Endothelial cell of umbilical vein (primary cell): ENCODE results near the gene DUSP3. TPM values are rescaled to one million over a fixed set of nuclear protein-coding genes. Genes with fewer than 3 reads are reported as not detected.

ENCODE experiments used
- BruUV-seq: library from RNA; stranded (reverse); fragments of 400-500 nt; replicated peaks from 2 replicates; lab custom pipeline; 2021; lab: Mats Ljungman, UMichigan
- CTCF ChIA-PET: fragments of 300-600, 350-600 bp; sonication (Branson Sonifier 250); formaldehyde crosslinking; loops from one replicate; lab custom pipeline; 2021; ENCODE audit warnings: antibody characterized with exemption, inconsistent platforms; lab: Charles Lee
- POLR2A ChIA-PET: fragments of 300-600, 350-600 bp; sonication (Branson Sonifier 250); formaldehyde crosslinking; loops from one replicate; lab custom pipeline; 2021; ENCODE audit warnings: antibody characterized with exemption, inconsistent platforms; lab: Charles Lee
- DNase-seq: peaks from one replicate; pipeline ENCODE4 v3.0.0-alpha.2; 2011; ENCODE audit warnings: low read depth, low spot score
- FAIRE-seq: peaks from 2 replicates; lab custom pipeline; 2011; peaks lifted over from hg19 to GRCh38; lab: Jason Lieb, UNC
- H2AFZ ChIP-seq: 2 replicates; pipeline ENCODE4 v1.6.0; 2012; ENCODE audit warnings: low read depth, low read length, control low read depth, inconsistent platforms
- H3K27ac ChIP-seq: 2 replicates; pipeline ENCODE4 v1.5.1; 2011; ENCODE audit warnings: low read depth, mild to moderate bottlenecking, control low read depth, low read length, moderate library complexity; ENCODE audit not compliant: insufficient read depth
- H3K27me3 ChIP-seq, 2 experiments: 2 replicates each; pipeline versions ENCODE4 v1.6.0 to v1.6.1; 2011; ENCODE audit warnings: low read length in 2 of 2, mixed read lengths in 1 of 2; ENCODE audit not compliant: control insufficient read depth in 2 of 2, insufficient read depth in 2 of 2
- H3K36me3 ChIP-seq, 2 experiments: 2 replicates in 1 of 2; 3 replicates in 1 of 2; pipeline ENCODE4 v1.5.1; 2011; ENCODE audit warnings: low read length in 2 of 2, mild to moderate bottlenecking in 1 of 2, moderate library complexity in 1 of 2; ENCODE audit not compliant: control insufficient read depth in 2 of 2, insufficient read depth in 2 of 2; ENCODE audit errors: extremely low read depth in 1 of 2
- H3K4me1 ChIP-seq: 3 replicates; pipeline ENCODE4 v1.5.1; 2011; ENCODE audit warnings: mild to moderate bottlenecking, low read length; ENCODE audit not compliant: control insufficient read depth, insufficient read depth; ENCODE audit errors: extremely low read depth
- H3K4me2 ChIP-seq: 2 replicates; pipeline ENCODE4 v1.6.1; 2011; ENCODE audit warnings: low read length, control low read depth, mixed read lengths; ENCODE audit not compliant: insufficient read depth
- H3K4me3 ChIP-seq, 3 experiments: fragments of 200-600 bp in 1 of 3; sonication (generic), shearing (Covaris generic) in 1 of 3; replicated peaks in 1 of 3; 2 replicates each; pipeline ENCODE4 v1.5.1; 2011 to 2016; ENCODE audit warnings: control low read depth in 3 of 3, low read length in 3 of 3, mild to moderate bottlenecking in 2 of 3, inconsistent platforms in 1 of 3, low read depth in 1 of 3, moderate library complexity in 1 of 3; ENCODE audit not compliant: insufficient read depth in 1 of 3
- H3K79me2 ChIP-seq: 2 replicates; pipeline ENCODE4 v1.6.0; 2012; ENCODE audit warnings: low read length, inconsistent platforms; ENCODE audit not compliant: control insufficient read depth, insufficient read depth
- H3K9ac ChIP-seq: replicated peaks from 2 replicates; pipeline ENCODE3; 2011; ENCODE audit warnings: low read length, control low read depth; ENCODE audit not compliant: insufficient read depth; ENCODE audit errors: extremely low read depth
- H3K9me1 ChIP-seq: replicated peaks from 3 replicates; pipeline ENCODE4 v1.6.0; 2011; ENCODE audit warnings: mild to moderate bottlenecking, low read length; ENCODE audit not compliant: control insufficient read depth, insufficient read depth; ENCODE audit errors: extremely low read depth
- H3K9me3 ChIP-seq: replicated peaks from 2 replicates; pipeline ENCODE4 v1.5.1; 2012; ENCODE audit warnings: low read length, inconsistent platforms; ENCODE audit not compliant: control insufficient read depth, insufficient read depth
- H4K20me1 ChIP-seq: replicated peaks from 2 replicates; pipeline ENCODE3; 2011; ENCODE audit warnings: mild to moderate bottlenecking, low read length; ENCODE audit not compliant: control insufficient read depth, insufficient read depth; ENCODE audit errors: extremely low read depth
- CTCF ChIP-seq, 2 donors: IDR thresholded peaks; 1 replicate in 1 of 2; 2 replicates in 1 of 2; pipeline ENCODE4 v1.5.1; 2011; ENCODE audit warnings: low read length in 2 of 2, mild to moderate bottlenecking in 2 of 2, moderate library complexity in 2 of 2, control low read depth in 1 of 2, inconsistent platforms in 1 of 2, low read depth in 1 of 2; ENCODE audit not compliant: insufficient read depth in 1 of 2; ENCODE audit errors: extremely low read depth in 1 of 2
- dilution Hi-C: fragments of 300-500 bp; cut with MboI; formaldehyde crosslinking; loops from one replicate; pipeline ENCODE4 v1.15.0; 2019; ENCODE audit warnings: low sequenced_read_pairs; ENCODE audit not compliant: extremely low pct_ligation_motif_present
- intact Hi-C: fragments of 100-400 bp; cut with micrococcal nuclease; formaldehyde crosslinking; loops from one replicate; pipeline ENCODE4 v1.10.0; 2022
- polyA plus RNA-seq, 4 experiments: library from polyadenylated mRNA; depleted of rRNA in 3 of 4; stranded (reverse) in 3 of 4; unstranded in 1 of 4; fragments of >200 nt; gene quantifications; 2 replicates each; pipeline versions ENCODE4 v1.2.1 to v1.2.3, GENCODE V29; 2011 to 2012; ENCODE audit warnings: missing spikeins in 1 of 4
- total RNA-seq: library from RNA; stranded (reverse); gene quantifications from 2 replicates; pipeline ENCODE4 v1.2.3, GENCODE V29; 2021
- TF ChIP-seq, protein P1 (sequence below): IDR thresholded peaks from 2 replicates; pipeline ENCODE4 v1.6.1; 2011; ENCODE audit not compliant: insufficient read depth, insufficient read length

DUSP3 gene
- total and polyA plus RNA-seq, 2 donors (not counting 3 experiments of a cell fraction or from before 2014, with no cell fraction given) = 46.8 to 57.7 TPM

GRCh38 chr17:43766413-43767052 is 12.2 kb downstream of the DUSP3 start:
- DNase-seq = peak; percentile 56
- peaks cover 2 to 15% of the 10 kb centered on the region in 2 experiments for H3K36me3 ChIP-seq
- H3K9me1 ChIP-seq = no peaks in the 10 kb centered on the region
- ChIA-PET POLR2A (no interaction called here), CTCF (interaction anchor here (0.6 to 3.2 kb wide), 40 partner anchors 8 to 279 kb away, joined by 3 to 55 read pairs (median 4); partner anchors contain the start of genes CD300LG, CFAP97D1 and DUSP3)
- no peak overlapping the region for H3K4me3 ChIP-seq
- intact Hi-C loops (no loop called here), dilution Hi-C loops (loop anchor here (5.0 kb wide), 1 partner anchor 64 kb away; no protein-coding TSS in a partner anchor)
- no peak overlapping the region for H3K27ac ChIP-seq
- no peak overlapping the region for H3K9ac ChIP-seq
- no peak overlapping the region for H2AFZ ChIP-seq
- no peaks in the 10 kb centered on the region for H3K9me3 ChIP-seq
- no peak overlapping the region for H3K4me2 ChIP-seq
- H3K27me3 ChIP-seq = no peaks in the 10 kb centered on the region
- TF ChIP-seq, protein P1, sequence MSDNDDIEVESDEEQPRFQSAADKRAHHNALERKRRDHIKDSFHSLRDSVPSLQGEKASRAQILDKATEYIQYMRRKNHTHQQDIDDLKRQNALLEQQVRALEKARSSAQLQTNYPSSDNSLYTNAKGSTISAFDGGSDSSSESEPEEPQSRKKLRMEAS = no peak
- peak; percentile 84 to 93 for TF ChIP-seq CTCF (IDR thresholded peaks at IDR 0.05; ENCODE audit: extremely low read depth in 1 of 2, insufficient read depth in 1 of 2, low read depth in 1 of 2, low read length in 2 of 2)
- H3K79me2 ChIP-seq = no peaks in the 10 kb centered on the region
- no peaks in the 10 kb centered on the region for H4K20me1 ChIP-seq
- H3K4me1 ChIP-seq = peaks cover 2% of the 10 kb centered on the region
- FAIRE-seq = peak; percentile 87
- BruUV-seq = no TSS peak
